Duodenal mucosa (tissue), 2 donors: ENCODE measurements around the gene PRSS33.
A peak's percentile ranks its signal among the peaks of the same experiment; 100 is the strongest.

ENCODE experiments used
- H3K27ac ChIP-seq: one replicate; pipeline ENCODE4 v1.7.0; 2013; ENCODE audit warnings: low read depth, low read length
- H3K27me3 ChIP-seq, 2 donors: one replicate each; pipeline ENCODE4 v1.7.0; 2013; ENCODE audit warnings: low read length in 2 of 2, control low read depth in 1 of 2; ENCODE audit not compliant: insufficient read depth in 2 of 2, control insufficient read depth in 1 of 2
- H3K36me3 ChIP-seq, 2 donors: one replicate each; pipeline ENCODE4 v1.7.0; 2013; ENCODE audit warnings: low read length in 2 of 2, control low read depth in 1 of 2; ENCODE audit not compliant: insufficient read depth in 2 of 2, control insufficient read depth in 1 of 2
- H3K4me1 ChIP-seq, 2 donors: one replicate each; pipeline ENCODE4 v1.7.0; 2013; ENCODE audit warnings: low read length in 2 of 2, control low read depth in 1 of 2; ENCODE audit not compliant: insufficient read depth in 2 of 2, control insufficient read depth in 1 of 2
- H3K4me3 ChIP-seq, 2 donors: one replicate each; pipeline ENCODE4 v1.7.0; 2013; ENCODE audit warnings: low read length in 2 of 2, low read depth in 1 of 2
- H3K9ac ChIP-seq, 2 donors: one replicate each; pipeline ENCODE4 v1.7.0; 2013; ENCODE audit warnings: low read length in 2 of 2, low read depth in 1 of 2
- H3K9me3 ChIP-seq, 2 donors: one replicate each; pipeline ENCODE4 v1.7.0; 2013; ENCODE audit warnings: low read length in 2 of 2, control low read depth in 1 of 2; ENCODE audit not compliant: control insufficient read depth in 1 of 2

The PRSS33 gene, protein sequence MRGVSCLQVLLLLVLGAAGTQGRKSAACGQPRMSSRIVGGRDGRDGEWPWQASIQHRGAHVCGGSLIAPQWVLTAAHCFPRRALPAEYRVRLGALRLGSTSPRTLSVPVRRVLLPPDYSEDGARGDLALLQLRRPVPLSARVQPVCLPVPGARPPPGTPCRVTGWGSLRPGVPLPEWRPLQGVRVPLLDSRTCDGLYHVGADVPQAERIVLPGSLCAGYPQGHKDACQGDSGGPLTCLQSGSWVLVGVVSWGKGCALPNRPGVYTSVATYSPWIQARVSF

GRCh38 chr16:2787406-2787805 is at the start of gene PRSS33:
PRSS33 (minus strand) TSS chr16:2787560; CDS start chr16:2786547, 1,013 bp downstream.
- H3K4me1 ChIP-seq, result peaks cover 6 to 17% of the 10 kb centered on the region in 2 donors
- H3K36me3 ChIP-seq, result no peaks in the 10 kb centered on the region
- H3K9ac ChIP-seq, result no peak within 1 kb of the TSS
- no peak within 1 kb of the TSS for H3K27ac ChIP-seq
- no peak within 1 kb of the TSS for H3K4me3 ChIP-seq
- peaks cover 13 to 28% of the 10 kb centered on the region in 2 donors for H3K27me3 ChIP-seq
- H3K9me3 ChIP-seq, result no peaks in the 10 kb centered on the region

- Histone ChIP-seq H3K9me3 (no peaks in the 10 kb centered on the region), H3K36me3 (no peaks in the 10 kb centered on the region), H3K27me3 (peaks cover 0 to 5% of the 10 kb centered on the region in 2 donors), H3K4me3 (no peak overlapping the region), H3K9ac (no peak overlapping the region), H3K27ac (no peak overlapping the region), H3K4me1 (peaks cover 14% of the 10 kb centered on the region in 2 donors)
These were observed 49.5 kb upstream of the PRSS33 start for GRCh38 chr16:2836646-2837508.

GRCh38 chr16:2835638-2836493 is 48.5 kb upstream of the PRSS33 start:
- Histone ChIP-seq H3K27ac (no peak overlapping the region), H3K27me3 (peaks cover 0 to 3% of the 10 kb centered on the region in 2 donors), H3K9me3 (no peaks in the 10 kb centered on the region), H3K9ac (peak overlapping the region in 1 of 2 donors; percentile 39), H3K4me1 (peaks cover 10 to 11% of the 10 kb centered on the region in 2 donors), H3K4me3 (no peak overlapping the region), H3K36me3 (no peaks in the 10 kb centered on the region)

- no peaks in the 10 kb centered on the region for H3K9me3 ChIP-seq
- no peak overlapping the region for H3K4me3 ChIP-seq
- peaks cover 0 to 3% of the 10 kb centered on the region in 2 donors for H3K27me3 ChIP-seq
- no peaks in the 10 kb centered on the region for H3K36me3 ChIP-seq
- H3K9ac ChIP-seq, result no peak overlapping the region
- no peak overlapping the region for H3K27ac ChIP-seq
- peaks cover 15 to 17% of the 10 kb centered on the region in 2 donors for H3K4me1 ChIP-seq
These were observed 47.6 kb upstream of the PRSS33 start for GRCh38 chr16:2834968-2835367.

DNA sequence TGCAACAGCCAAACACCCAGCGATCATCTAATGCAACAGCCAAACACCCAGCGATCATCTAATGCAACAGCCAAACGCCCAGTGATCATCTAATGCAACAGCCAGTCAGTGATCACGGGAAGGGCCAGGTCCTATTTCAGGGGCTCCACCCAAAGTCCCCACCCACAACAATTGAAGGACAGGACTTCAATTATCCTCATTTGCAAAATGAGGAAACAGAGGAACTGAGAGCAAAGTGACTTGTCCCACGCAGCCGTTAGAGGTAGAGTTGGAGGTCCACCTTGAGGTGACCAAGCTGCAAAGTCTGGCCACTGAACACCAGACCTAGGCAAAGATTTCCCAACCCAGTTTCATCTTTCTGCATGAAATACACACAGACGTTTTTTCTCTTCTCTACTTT is 46.4 kb upstream of the PRSS33 start:
- H3K27ac ChIP-seq, result no peak overlapping the region
- peaks cover 0 to 3% of the 10 kb centered on the region in 2 donors for H3K27me3 ChIP-seq
- H3K9ac ChIP-seq, result no peak overlapping the region
- H3K4me1 ChIP-seq, result peaks cover 22 to 24% of the 10 kb centered on the region in 2 donors
- H3K9me3 ChIP-seq, result no peaks in the 10 kb centered on the region
- H3K36me3 ChIP-seq, result no peaks in the 10 kb centered on the region
- no peak overlapping the region for H3K4me3 ChIP-seq

DNA sequence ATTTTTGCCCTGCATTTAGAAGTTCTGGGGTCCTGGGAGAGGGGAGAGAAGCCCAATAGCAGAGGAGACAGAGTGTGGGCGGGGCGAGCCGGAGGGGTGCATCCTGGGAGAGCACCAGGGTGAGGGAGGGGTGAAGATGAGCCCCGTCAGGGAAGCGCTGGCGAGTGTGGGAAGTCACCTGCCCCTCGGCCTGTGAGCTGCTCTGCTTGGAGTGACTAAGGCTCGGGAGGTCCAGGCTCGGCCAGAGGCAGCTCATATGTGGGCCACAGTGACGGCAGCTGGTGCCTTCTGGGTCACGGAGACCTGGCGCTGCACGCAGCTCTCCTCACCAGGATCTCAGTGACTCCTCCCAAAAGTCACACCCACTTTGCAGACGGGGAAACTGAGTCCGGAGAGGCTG is 43.8 kb upstream of the PRSS33 start:
- no peaks in the 10 kb centered on the region for H3K27me3 ChIP-seq
- no peaks in the 10 kb centered on the region for H3K9me3 ChIP-seq
- no peak overlapping the region for H3K27ac ChIP-seq
- H3K36me3 ChIP-seq, result no peaks in the 10 kb centered on the region
- no peak overlapping the region for H3K4me3 ChIP-seq
- peaks cover 21 to 22% of the 10 kb centered on the region in 2 donors for H3K4me1 ChIP-seq
- no peak overlapping the region for H3K9ac ChIP-seq

GRCh38 chr16:2830355-2830695 is 43.0 kb upstream of the PRSS33 start:
- peaks cover 12 to 14% of the 10 kb centered on the region in 2 donors for H3K4me1 ChIP-seq
- H3K4me3 ChIP-seq, result no peak overlapping the region
- H3K36me3 ChIP-seq, result no peaks in the 10 kb centered on the region
- H3K27ac ChIP-seq, result no peak overlapping the region
- H3K9me3 ChIP-seq, result no peaks in the 10 kb centered on the region
- no peak overlapping the region for H3K9ac ChIP-seq
- no peaks in the 10 kb centered on the region for H3K27me3 ChIP-seq

GRCh38 chr16:2829501-2830354 is 42.4 kb upstream of the PRSS33 start, which contains the start of gene ZG16B:
ZG16B (plus strand) TSS chr16:2830303; CDS start chr16:2830442, 139 bp downstream.
- no peaks in the 10 kb centered on the region for H3K9me3 ChIP-seq
- H3K4me1 ChIP-seq, result peaks cover 12 to 13% of the 10 kb centered on the region in 2 donors
- no peak within 1 kb of the TSS for H3K27ac ChIP-seq
- H3K4me3 ChIP-seq, result no peak within 1 kb of the TSS
- H3K9ac ChIP-seq, result no peak within 1 kb of the TSS
- no peaks in the 10 kb centered on the region for H3K27me3 ChIP-seq
- no peaks in the 10 kb centered on the region for H3K36me3 ChIP-seq

- H3K4me1 ChIP-seq, result peaks cover 12 to 13% of the 10 kb centered on the region in 2 donors
- no peak overlapping the region for H3K9ac ChIP-seq
- H3K36me3 ChIP-seq, result no peaks in the 10 kb centered on the region
- H3K4me3 ChIP-seq, result no peak overlapping the region
- H3K27ac ChIP-seq, result no peak overlapping the region
- no peaks in the 10 kb centered on the region for H3K27me3 ChIP-seq
- no peaks in the 10 kb centered on the region for H3K9me3 ChIP-seq
These were observed 41.6 kb upstream of the PRSS33 start for GRCh38 chr16:2828876-2829430.
